Stimulated activated naive CD4-positive, alpha-beta T cell treated with Interleukin-2 at 50 U/mL for 16 hours (primary cell): ENCODE results near the gene CDPF1.
"Not testable (repeated sequence)": the region's sequence is repeated elsewhere in the genome, so short reads cannot be mapped to it uniquely, and the experiment has no call there.

Experiments
- DNase-seq: peaks from one replicate; lab custom pipeline; 2025; lab: John Stamatoyannopoulos, UW

Gene CDPF1

DNA sequence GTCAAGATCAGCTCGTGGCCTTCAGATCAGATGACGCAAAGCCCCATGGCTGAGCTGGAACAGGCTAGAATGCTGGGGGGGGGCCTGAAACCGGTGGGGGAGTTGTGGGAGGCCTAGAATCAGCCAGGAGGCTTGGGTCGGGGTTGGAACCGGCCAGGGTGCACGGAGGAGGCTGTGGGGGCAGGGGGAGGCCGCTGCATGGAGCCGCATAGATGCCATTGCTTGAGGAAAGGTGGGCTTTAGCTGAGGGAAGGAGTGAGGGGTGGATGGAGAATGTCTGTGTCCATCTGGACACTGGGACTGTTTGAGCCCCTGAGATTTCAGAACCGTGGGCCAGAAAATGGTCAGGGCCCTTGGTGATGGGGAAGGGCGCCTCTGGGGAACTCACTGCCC, 25.2 kb downstream of the CDPF1 start:
- no peak for DNase-seq

DNA sequence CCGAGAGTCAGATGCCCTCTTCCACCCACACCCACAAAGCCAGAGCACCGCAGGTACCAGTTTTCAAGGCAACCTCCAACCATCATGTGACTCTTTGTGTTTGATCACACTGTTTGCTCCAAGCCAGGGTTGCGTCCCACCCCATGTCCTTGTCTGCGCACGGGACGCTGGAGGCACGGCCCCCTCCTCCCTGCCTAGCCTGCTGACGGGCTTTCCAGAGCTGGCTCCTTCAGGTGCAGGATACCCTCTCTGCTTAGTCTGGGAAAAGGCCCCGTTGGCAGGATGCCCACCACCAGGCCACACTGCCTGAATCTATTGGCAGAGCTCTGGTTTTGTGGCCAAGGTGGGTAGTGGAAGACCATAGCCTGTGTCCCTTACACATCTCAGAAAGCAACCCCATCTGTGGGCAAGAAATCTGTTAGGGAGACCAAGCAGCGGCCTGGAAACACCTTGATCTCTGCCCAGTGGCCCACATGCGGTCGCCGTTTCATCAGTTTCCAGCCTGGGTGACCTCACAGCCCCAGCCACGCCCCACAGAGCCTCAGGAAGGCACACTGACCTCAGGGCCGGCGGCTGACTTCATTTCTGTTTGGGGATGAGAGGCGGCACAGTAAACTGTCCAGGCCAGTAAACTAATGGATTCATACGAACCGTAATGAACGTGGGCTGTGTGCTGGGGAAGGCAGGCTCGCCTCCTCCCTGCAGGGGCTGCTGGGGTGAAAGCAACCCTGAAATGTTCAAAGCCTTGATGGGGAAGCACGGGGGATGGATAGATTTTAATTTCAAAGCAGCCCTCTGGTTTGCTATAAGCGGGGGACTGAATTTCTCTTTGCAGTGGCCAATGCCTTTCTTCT, 25.8 kb downstream of the CDPF1 start:
- no peak for DNase-seq

DNA sequence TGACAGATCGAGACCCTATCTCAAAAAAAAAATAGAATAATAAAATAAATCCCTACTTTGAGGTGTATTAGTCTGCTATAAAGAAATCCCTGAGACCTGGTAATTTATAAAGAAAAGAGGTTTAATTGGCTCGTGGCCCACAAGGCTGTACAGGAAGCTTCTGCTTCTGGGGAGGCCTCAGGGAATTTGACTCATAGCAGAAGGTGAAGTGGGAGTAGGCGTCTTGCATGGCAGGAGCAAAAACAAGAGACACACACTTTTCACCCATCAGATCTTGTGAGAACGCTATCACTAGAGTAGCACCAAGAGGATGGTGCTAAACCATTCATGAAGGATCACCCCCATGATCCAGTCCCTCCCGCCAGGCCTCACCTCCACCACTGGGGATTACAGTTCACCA, 29.2 kb downstream of the CDPF1 start:
- DNase-seq = no peak

DNA sequence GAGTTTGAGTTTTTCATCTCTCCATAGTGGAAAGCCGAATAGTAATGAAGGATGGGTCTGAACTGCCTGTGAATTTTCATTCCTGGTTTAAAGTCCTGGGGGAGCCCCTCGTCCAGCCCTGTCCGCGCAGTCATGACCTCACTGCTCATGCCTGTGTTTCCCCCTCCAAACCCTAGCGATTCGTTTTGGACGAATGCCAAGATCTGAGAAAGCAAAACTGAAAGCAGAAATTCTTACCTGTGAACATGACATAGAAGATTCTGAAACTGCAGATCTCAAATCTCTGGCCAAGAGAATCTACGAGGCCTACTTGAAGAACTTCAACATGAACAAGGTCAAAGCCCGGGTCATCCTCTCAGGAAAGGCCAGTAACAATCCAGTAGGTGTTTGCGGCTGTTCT, 30.5 kb downstream of the CDPF1 start:
- DNase-seq = no peak

DNA sequence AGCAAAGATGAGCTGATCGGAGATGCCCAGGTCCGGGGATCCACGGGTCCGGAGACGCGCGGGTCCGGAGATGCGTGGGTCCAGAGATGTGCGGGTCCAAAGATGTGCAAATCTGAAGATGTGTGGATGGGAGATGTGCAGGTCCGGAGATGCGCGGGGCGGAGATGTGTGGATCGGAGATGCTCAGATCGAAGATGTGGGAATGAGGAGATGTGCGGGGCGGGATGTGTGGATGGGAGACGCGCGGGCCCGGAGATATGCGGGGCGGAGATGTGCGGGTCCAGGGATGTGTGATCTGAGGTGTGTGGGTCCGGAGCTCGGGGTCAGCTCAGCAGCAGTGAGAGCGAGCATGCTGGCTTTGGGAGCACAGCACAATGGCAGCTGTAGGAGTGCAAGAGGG, 35.5 kb downstream of the CDPF1 start:
- DNase-seq = no peak

DNA sequence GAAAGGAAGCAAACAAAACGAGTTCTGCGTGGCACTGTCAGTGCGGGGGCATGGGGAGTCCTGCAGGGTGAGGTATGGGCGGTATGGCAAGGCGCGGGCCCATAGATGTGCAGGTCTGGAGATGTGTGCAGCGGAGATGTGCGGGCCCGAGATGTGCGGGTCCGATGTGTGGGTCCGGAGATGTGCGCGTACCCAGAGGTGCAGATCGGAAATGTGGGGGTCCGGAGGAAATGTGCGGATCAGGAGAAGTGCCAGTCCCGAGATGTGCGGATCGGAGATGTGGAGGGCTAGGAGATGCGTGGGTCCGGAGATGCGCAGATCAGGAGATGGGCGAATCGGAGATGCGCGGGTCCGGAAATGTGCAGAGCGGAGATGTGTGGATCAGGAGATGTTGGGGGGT, 35.9 kb downstream of the CDPF1 start:
- DNase-seq = no peak

DNA sequence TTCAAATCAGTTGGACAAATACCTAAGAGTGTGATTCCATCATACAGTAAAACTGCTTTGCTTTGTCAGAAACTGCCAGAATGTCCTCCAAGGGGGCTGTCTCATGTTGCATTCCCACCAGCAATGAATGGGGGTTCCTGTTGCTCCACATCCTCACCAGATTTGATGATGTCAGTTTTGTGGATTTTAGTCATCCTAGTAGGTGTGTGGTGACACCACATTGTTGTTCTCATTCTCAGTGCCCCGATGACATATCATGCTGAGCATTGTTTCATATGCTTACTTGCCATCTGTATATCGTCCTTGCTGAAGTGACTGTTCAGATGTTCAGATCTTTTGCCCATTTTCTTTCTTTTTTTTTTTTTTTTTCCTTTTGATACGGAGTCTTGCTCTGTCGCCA, 37.0 kb downstream of the CDPF1 start:
- DNase-seq = no peak

DNA sequence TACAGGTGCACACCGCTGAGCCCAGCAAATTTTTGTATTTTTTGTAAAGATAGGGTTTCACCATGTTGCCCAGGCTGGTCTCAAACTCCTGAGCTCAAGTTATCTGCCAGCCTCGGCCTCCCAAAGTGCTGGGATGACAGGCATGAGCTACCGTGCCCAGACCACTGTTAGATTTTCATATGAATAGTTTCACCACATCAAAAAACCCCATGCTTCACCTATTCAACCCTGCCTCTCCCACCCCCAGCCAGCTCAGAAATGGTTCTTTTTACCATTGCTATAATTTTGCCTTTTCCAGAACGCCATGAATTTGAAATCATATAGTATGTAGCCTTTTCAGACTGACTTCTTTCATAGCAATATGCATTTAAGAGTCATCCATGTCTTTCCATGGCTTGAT, 37.9 kb downstream of the CDPF1 start:
- DNase-seq = no peak

DNA sequence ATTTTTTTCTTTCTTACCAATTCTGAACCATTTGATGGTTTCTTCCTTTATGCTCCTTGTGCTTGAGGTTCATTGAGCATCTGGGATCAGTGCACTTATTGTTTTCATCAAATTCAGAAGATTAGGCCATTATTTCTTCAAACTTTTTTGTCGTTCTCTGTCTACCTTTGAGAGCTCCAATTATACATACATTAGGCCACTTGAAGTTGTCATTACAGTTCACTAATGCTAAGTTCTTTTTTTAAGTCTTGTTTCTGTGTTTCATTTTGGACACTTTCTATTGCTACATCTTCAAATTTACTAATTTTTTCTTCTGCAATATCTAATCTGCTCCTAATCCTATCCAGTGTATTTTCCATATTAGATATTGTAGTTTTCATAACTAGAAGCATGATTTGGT, 40.8 kb downstream of the CDPF1 start:
- DNase-seq = no peak

DNA sequence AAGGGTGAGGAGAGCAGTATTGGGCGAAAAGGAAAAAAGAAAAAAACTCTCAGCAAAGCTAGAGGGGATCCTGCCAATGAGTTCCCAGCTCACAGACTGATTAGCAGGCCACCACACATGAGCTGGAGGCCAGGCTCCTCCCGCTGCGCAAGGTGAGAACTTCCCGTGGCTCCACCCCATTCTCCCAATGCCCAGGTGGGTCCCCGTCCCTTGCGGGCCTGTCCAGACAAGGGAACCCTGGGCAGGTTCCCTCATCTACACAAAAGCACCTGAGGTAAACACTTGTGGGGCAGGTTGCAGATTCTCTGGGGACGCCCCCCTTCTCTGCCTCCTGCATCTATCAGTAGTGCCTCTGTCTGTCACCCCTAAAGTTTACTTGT, 46.5 kb downstream of the CDPF1 start:
- DNase-seq = no peak

DNA sequence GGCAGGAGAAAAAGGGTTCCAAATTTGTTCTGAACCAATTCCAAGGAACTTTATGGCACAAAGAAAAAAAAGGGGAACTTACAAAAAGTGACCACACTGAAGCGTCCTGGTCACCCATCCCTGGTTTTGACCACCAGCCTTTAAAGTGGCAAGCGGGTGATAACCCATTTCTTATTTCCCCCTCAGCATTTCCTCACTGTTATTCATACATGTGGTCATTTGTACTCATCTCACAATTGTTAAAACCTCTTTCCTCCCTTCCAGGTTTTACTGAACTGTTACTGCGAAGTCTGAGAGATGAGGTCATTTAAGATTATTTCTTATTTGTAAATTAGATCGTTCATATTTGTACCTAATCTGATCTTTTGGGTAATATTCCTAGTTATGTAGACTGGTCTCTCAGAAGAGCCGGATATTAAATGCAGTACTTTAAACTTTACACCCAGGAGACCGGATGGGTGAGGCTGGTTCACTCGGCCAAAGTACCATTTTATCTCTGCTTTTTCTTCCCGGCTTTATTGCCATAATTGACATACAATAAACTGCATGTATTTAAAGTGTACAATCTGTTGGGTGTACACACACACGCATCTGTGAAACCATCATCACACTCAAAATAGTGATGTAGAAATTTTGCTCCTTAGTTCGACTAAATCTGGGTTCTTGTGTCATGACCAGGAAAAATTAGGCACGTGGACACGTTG, 47.0 kb downstream of the CDPF1 start:
- no peak for DNase-seq

DNA sequence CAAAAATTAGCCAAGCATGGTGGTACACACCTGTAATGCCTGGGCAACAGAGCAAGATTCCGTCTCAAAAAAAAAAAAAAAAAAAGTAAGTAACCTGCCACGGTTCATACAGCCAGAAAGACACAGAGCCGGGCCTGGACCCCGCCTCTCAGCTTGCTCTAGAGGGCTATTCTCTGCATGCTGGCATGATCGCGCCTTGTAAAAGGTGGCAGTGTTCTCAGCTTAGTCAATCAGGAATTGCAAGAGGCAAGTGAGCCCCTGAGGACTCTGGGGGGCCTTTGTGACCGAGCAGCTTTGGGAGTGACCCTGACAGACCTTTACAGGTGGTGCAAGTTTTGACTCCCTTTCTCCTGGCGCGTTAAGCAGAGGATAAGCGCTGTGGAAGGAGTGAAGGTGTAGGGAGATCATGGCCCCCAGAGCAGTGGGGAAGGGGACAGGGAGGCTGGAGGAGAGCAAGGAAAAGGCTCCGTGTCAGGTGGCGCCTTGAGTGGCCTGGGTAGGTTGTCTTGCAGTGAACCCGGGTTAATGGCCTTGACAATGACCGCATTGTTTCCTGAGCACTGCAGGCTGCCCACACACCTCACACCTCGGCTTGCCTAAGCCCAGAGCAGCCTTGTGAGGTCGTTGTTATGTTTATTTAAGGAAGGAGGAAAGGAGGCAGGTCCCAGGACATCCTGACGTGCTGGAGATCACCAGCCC, 48.9 kb downstream of the CDPF1 start:
- no peak for DNase-seq

DNA sequence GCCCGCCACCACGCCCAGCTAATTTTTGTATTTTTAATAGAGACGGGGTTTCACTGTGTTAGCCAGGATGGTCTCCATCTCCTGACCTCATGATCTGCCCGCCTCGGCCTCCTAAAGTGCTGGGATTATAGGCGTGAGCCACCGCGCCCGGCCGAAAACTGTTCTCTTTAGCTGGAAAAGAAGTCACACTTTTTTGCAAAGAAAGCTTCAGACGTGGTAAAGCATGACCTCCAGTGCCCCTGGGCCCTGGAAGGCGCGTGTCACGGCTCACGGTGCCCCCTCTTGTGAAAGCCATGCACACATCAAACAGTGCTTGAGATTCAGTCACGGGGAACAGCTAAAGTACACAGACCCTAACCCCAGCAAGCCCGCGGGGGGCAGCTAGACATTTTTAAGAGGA, 51.3 kb downstream of the CDPF1 start:
- DNase-seq = not testable (repeated sequence)

DNA sequence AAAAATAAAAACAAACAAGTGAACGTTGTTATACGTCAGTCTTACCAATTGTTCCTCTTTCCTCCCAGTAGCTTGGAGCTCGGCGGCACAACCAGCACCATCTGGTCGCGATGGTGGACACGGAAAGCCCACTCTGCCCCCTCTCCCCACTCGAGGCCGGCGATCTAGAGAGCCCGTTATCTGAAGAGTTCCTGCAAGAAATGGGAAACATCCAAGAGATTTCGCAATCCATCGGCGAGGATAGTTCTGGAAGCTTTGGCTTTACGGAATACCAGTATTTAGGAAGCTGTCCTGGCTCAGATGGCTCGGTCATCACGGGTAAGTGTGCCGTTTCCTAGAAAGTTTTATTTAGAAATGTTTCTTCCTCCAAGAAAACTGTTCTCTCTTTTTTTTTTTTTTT, 51.8 kb downstream of the CDPF1 start:
- DNase-seq = no peak

DNA sequence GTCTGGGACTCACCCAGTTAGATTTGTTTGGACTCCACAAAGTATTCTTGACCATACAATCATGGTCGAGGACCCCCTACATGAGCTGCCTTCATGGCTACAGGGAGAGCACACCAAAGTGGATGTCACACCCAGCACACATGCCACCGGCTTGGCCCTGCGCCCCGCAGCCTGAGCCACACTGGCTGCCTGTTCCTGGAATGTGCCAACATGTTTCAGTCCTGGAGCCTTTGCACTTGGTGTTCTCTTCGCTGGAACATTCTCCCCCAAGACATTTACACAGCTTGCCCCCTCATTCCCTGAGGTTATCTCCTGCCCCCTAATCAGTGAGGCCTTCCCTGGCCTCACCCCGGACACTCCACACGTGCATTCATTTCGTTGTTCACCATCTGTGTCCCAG, 53.8 kb downstream of the CDPF1 start:
- no peak for DNase-seq

DNA sequence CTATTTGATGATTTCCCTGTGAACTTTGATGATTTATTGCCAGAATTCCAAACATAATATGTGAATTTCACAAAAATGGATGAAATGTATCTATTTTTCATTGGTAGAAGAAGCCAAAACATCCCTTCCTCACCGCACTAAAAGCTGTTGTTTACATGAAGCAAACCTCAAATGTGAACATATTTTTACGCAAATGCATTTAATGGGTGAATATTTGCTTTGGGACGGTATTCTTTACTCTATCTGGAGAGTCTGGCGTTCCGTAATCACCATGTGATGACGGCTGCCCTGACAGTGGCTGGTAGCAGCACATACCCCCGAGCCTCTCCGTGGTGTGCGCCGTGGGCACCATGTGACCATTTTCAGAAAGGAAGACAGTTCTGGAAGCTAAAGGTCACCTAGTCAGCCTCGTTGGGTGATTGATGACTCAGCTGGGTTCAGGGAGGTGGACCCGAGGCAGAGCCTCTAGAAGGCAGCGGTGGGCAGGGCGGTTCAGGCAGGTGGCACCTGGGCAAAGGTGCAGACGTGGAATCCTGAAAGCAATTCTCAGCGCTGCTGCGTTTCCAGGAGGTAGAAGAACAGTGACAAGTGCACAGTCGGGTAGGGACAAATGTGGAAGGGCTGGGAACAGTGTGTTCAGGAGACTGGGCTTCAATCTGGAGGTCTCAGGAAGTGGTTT, 54.5 kb downstream of the CDPF1 start:
- no peak for DNase-seq
